Memory B cell (primary cell): Measurements from ENCODE around the gene AGBL4.

Source experiments
- ATAC-seq: fragments of 150-1000 bp; cut with Tn5 transposase; 2 replicates; pipeline ENCODE4 v1.10.0; 2021; ENCODE audit warnings: low read depth, mild to moderate bottlenecking, moderate library complexity
- DNase-seq, 2 donors: peaks; one replicate each; pipeline ENCODE4 v3.0.0; 2022; ENCODE audit warnings: low spot score in 2 of 2
- H3K27ac Mint-ChIP-seq: one replicate; pipeline ENCODE4 v1.8.0; 2022; ENCODE audit warnings: mild to moderate bottlenecking, moderate library complexity, mixed read lengths
- H3K27me3 Mint-ChIP-seq: one replicate; pipeline ENCODE4 v1.8.0; 2022; ENCODE audit warnings: mixed read lengths
- H3K36me3 Mint-ChIP-seq: one replicate; pipeline ENCODE4 v1.8.0; 2022; ENCODE audit warnings: mild to moderate bottlenecking, mixed read lengths
- H3K4me1 Mint-ChIP-seq: one replicate; pipeline ENCODE4 v1.8.0; 2022; ENCODE audit warnings: mixed read lengths
- H3K4me3 Mint-ChIP-seq: one replicate; pipeline ENCODE4 v1.8.0; 2022; ENCODE audit warnings: mild to moderate bottlenecking, moderate library complexity, mixed read lengths
- H3K9me3 Mint-ChIP-seq: one replicate; pipeline ENCODE4 v1.8.0; 2022; ENCODE audit warnings: mixed read lengths

The AGBL4 gene

GRCh38 chr1:49199564-49199963 lies 824.2 kb downstream of the AGBL4 start:
- Mint-ChIP-seq H3K36me3 (no peaks in the 10 kb centered on the region), H3K9me3 (peaks cover 17% of the 10 kb centered on the region), H3K4me1 (no peaks in the 10 kb centered on the region), H3K27me3 (peaks cover 10% of the 10 kb centered on the region), H3K4me3 (no peak overlapping the region), H3K27ac (no peak overlapping the region)
- no peak for ATAC-seq
- DNase-seq: no peak

GRCh38 chr1:49197081-49197480 lies 826.7 kb downstream of the AGBL4 start:
- Mint-ChIP-seq H3K4me3 (no peak overlapping the region), H3K4me1 (no peaks in the 10 kb centered on the region), H3K27ac (no peak overlapping the region), H3K36me3 (no peaks in the 10 kb centered on the region), H3K9me3 (peaks cover 16% of the 10 kb centered on the region), H3K27me3 (peaks cover 10% of the 10 kb centered on the region)
- ATAC-seq (no peak), DNase-seq (no peak)

GRCh38 chr1:49190138-49190537 lies 833.6 kb downstream of the AGBL4 start:
- H3K27ac Mint-ChIP-seq: no peak overlapping the region

GRCh38 chr1:49187056-49187455 lies 836.7 kb downstream of the AGBL4 start:
- H3K36me3 Mint-ChIP-seq: no peaks in the 10 kb centered on the region
- no peak for DNase-seq
- ATAC-seq: no peak

More at GRCh38 chr1:49190138-49190537, 833.6 kb downstream of the AGBL4 start:
- no peak overlapping the region for H3K4me3 Mint-ChIP-seq
- H3K27me3 Mint-ChIP-seq: no peaks in the 10 kb centered on the region
- DNase-seq (no peak), ATAC-seq (no peak)
- H3K4me1 Mint-ChIP-seq: no peaks in the 10 kb centered on the region
- peaks cover 9% of the 10 kb centered on the region for H3K9me3 Mint-ChIP-seq
- no peaks in the 10 kb centered on the region for H3K36me3 Mint-ChIP-seq

GRCh38 chr1:49185450-49185980 lies 838.2 kb downstream of the AGBL4 start:
- H3K4me3 Mint-ChIP-seq: no peak overlapping the region
- no peak overlapping the region for H3K27ac Mint-ChIP-seq
- H3K36me3 Mint-ChIP-seq: no peaks in the 10 kb centered on the region
- H3K9me3 Mint-ChIP-seq: peaks cover 5% of the 10 kb centered on the region
- H3K4me1 Mint-ChIP-seq: no peaks in the 10 kb centered on the region
- ATAC-seq (no peak), DNase-seq (no peak)
- H3K27me3 Mint-ChIP-seq: no peaks in the 10 kb centered on the region

More at GRCh38 chr1:49187056-49187455, 836.7 kb downstream of the AGBL4 start:
- Mint-ChIP-seq H3K9me3 (peaks cover 5% of the 10 kb centered on the region), H3K4me3 (no peak overlapping the region), H3K27me3 (no peaks in the 10 kb centered on the region), H3K27ac (no peak overlapping the region), H3K4me1 (no peaks in the 10 kb centered on the region)

GRCh38 chr1:49183489-49183888 lies 840.3 kb downstream of the AGBL4 start:
- H3K27ac Mint-ChIP-seq: no peak overlapping the region
- H3K4me1 Mint-ChIP-seq: no peaks in the 10 kb centered on the region
- no peaks in the 10 kb centered on the region for H3K27me3 Mint-ChIP-seq
- DNase-seq (no peak), ATAC-seq (no peak)
- H3K4me3 Mint-ChIP-seq: no peak overlapping the region
- no peaks in the 10 kb centered on the region for H3K36me3 Mint-ChIP-seq
- H3K9me3 Mint-ChIP-seq: peaks cover 5% of the 10 kb centered on the region

- no peak for DNase-seq
- Mint-ChIP-seq H3K4me1 (no peaks in the 10 kb centered on the region), H3K36me3 (no peaks in the 10 kb centered on the region), H3K27me3 (no peaks in the 10 kb centered on the region), H3K9me3 (peaks cover 1% of the 10 kb centered on the region), H3K27ac (no peak overlapping the region), H3K4me3 (no peak overlapping the region)
- ATAC-seq: no peak
Observed at GRCh38 chr1:49181033-49181432, 842.7 kb downstream of the AGBL4 start.

GRCh38 chr1:49171941-49172593 lies 851.7 kb downstream of the AGBL4 start:
- H3K4me3 Mint-ChIP-seq: no peak overlapping the region
- H3K27me3 Mint-ChIP-seq: no peaks in the 10 kb centered on the region
- no peak for ATAC-seq
- H3K27ac Mint-ChIP-seq: no peak overlapping the region
- no peaks in the 10 kb centered on the region for H3K4me1 Mint-ChIP-seq
- no peak for DNase-seq
- peaks cover 1% of the 10 kb centered on the region for H3K9me3 Mint-ChIP-seq
- H3K36me3 Mint-ChIP-seq: no peaks in the 10 kb centered on the region

GRCh38 chr1:49166031-49166430 lies 857.7 kb downstream of the AGBL4 start:
- no peak for ATAC-seq
- H3K9me3 Mint-ChIP-seq: peaks cover 1% of the 10 kb centered on the region

GRCh38 chr1:49163031-49163430 lies 860.7 kb downstream of the AGBL4 start:
- H3K27ac Mint-ChIP-seq: no peak overlapping the region
- H3K27me3 Mint-ChIP-seq: peaks cover 2% of the 10 kb centered on the region
- H3K4me1 Mint-ChIP-seq: no peaks in the 10 kb centered on the region
- H3K4me3 Mint-ChIP-seq: no peak overlapping the region
- peaks cover 1% of the 10 kb centered on the region for H3K9me3 Mint-ChIP-seq
- H3K36me3 Mint-ChIP-seq: no peaks in the 10 kb centered on the region
- no peak for ATAC-seq
- no peak for DNase-seq

More at GRCh38 chr1:49166031-49166430, 857.7 kb downstream of the AGBL4 start:
- peaks cover 2% of the 10 kb centered on the region for H3K27me3 Mint-ChIP-seq
- no peaks in the 10 kb centered on the region for H3K4me1 Mint-ChIP-seq
- no peak for DNase-seq
- H3K36me3 Mint-ChIP-seq: no peaks in the 10 kb centered on the region
- H3K4me3 Mint-ChIP-seq: no peak overlapping the region
- H3K27ac Mint-ChIP-seq: no peak overlapping the region

GRCh38 chr1:49160677-49161076 lies 863.1 kb downstream of the AGBL4 start:
- no peak overlapping the region for H3K27ac Mint-ChIP-seq
- H3K27me3 Mint-ChIP-seq: peaks cover 2% of the 10 kb centered on the region
- H3K4me1 Mint-ChIP-seq: no peaks in the 10 kb centered on the region
- no peaks in the 10 kb centered on the region for H3K9me3 Mint-ChIP-seq
- no peak for DNase-seq
- no peaks in the 10 kb centered on the region for H3K36me3 Mint-ChIP-seq
- ATAC-seq: no peak
- H3K4me3 Mint-ChIP-seq: no peak overlapping the region

GRCh38 chr1:49136738-49137251 lies 887.0 kb downstream of the AGBL4 start:
- H3K27ac Mint-ChIP-seq: no peak overlapping the region
- no peak overlapping the region for H3K4me3 Mint-ChIP-seq
- no peaks in the 10 kb centered on the region for H3K27me3 Mint-ChIP-seq
- no peaks in the 10 kb centered on the region for H3K4me1 Mint-ChIP-seq
- H3K36me3 Mint-ChIP-seq: peaks cover 2% of the 10 kb centered on the region
- peaks cover 10% of the 10 kb centered on the region for H3K9me3 Mint-ChIP-seq
- DNase-seq: no peak
- ATAC-seq: no peak

- no peaks in the 10 kb centered on the region for H3K4me1 Mint-ChIP-seq
Observed at GRCh38 chr1:49125746-49126145, 898.0 kb downstream of the AGBL4 start.

GRCh38 chr1:49111931-49112330 lies 911.8 kb downstream of the AGBL4 start:
- Mint-ChIP-seq H3K27ac (no peak overlapping the region), H3K9me3 (peaks cover 2% of the 10 kb centered on the region), H3K4me1 (no peaks in the 10 kb centered on the region), H3K27me3 (peaks cover 7% of the 10 kb centered on the region), H3K4me3 (no peak overlapping the region), H3K36me3 (peaks cover 2% of the 10 kb centered on the region)
- DNase-seq (no peak), ATAC-seq (no peak)

More at GRCh38 chr1:49125746-49126145, 898.0 kb downstream of the AGBL4 start:
- no peaks in the 10 kb centered on the region for H3K36me3 Mint-ChIP-seq
- no peak overlapping the region for H3K4me3 Mint-ChIP-seq
- peaks cover 1% of the 10 kb centered on the region for H3K9me3 Mint-ChIP-seq
- ATAC-seq (no peak), DNase-seq (no peak)
- H3K27me3 Mint-ChIP-seq: peaks cover 1% of the 10 kb centered on the region
- H3K27ac Mint-ChIP-seq: no peak overlapping the region

GRCh38 chr1:49106445-49106844 lies 917.3 kb downstream of the AGBL4 start:
- Mint-ChIP-seq H3K27me3 (peaks cover 10% of the 10 kb centered on the region), H3K4me3 (no peak overlapping the region), H3K27ac (no peak overlapping the region), H3K4me1 (no peaks in the 10 kb centered on the region), H3K9me3 (no peaks in the 10 kb centered on the region), H3K36me3 (peaks cover 2% of the 10 kb centered on the region)
- DNase-seq: no peak
- ATAC-seq: no peak
